Activated gamma-delta T cell treated with Interleukin-2 at 50 U/mL for 16 hours (primary cell): ENCODE measurements around the gene ELSPBP1.
"Not testable (repeated sequence)": the region's sequence is repeated elsewhere in the genome, so short reads cannot be mapped to it uniquely, and the experiment has no call there.

Experiments used
- DNase-seq: peaks from one replicate; pipeline ENCODE4 v3.0.0-alpha.2; 2020

ELSPBP1 gene

GRCh38 chr19:48043675-48044258, 49.3 kb downstream of the ELSPBP1 start, which contains the start of gene CABP5:
TSS of gene CABP5 (minus strand) at chr19:48044079. CDS start at chr19:48043922, 157 bp downstream.
- no peak for DNase-seq

- DNase-seq = no peak
Measured at GRCh38 chr19:48044561-48044960, 50.1 kb downstream of the ELSPBP1 start.

- DNase-seq = no peak
Measured at GRCh38 chr19:48051335-48052033, 57.1 kb downstream of the ELSPBP1 start.

- DNase-seq = no peak
Measured at GRCh38 chr19:48053076-48053475, 58.6 kb downstream of the ELSPBP1 start.

GRCh38 chr19:48053856-48054255, 59.4 kb downstream of the ELSPBP1 start:
- DNase-seq = no peak

GRCh38 chr19:48059331-48059730, 64.9 kb downstream of the ELSPBP1 start:
- no peak for DNase-seq

GRCh38 chr19:48060381-48060780, 65.9 kb downstream of the ELSPBP1 start:
- DNase-seq = no peak

- no peak for DNase-seq
Measured at GRCh38 chr19:48061401-48062344, 67.2 kb downstream of the ELSPBP1 start.

- no peak for DNase-seq
Measured at GRCh38 chr19:48064509-48064908, 70.1 kb downstream of the ELSPBP1 start.

- no peak for DNase-seq
Measured at GRCh38 chr19:48069435-48069834, 75.0 kb downstream of the ELSPBP1 start.

- not testable (repeated sequence) for DNase-seq
Measured at GRCh38 chr19:48070177-48070769, 75.8 kb downstream of the ELSPBP1 start.
